ENCODE results near the gene UBE3B.

- TF ChIP-seq, protein P1, sequence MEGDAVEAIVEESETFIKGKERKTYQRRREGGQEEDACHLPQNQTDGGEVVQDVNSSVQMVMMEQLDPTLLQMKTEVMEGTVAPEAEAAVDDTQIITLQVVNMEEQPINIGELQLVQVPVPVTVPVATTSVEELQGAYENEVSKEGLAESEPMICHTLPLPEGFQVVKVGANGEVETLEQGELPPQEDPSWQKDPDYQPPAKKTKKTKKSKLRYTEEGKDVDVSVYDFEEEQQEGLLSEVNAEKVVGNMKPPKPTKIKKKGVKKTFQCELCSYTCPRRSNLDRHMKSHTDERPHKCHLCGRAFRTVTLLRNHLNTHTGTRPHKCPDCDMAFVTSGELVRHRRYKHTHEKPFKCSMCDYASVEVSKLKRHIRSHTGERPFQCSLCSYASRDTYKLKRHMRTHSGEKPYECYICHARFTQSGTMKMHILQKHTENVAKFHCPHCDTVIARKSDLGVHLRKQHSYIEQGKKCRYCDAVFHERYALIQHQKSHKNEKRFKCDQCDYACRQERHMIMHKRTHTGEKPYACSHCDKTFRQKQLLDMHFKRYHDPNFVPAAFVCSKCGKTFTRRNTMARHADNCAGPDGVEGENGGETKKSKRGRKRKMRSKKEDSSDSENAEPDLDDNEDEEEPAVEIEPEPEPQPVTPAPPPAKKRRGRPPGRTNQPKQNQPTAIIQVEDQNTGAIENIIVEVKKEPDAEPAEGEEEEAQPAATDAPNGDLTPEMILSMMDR (conservative IDR thresholded peaks at IDR 0.05), result no peak
- TF ChIP-seq EZH2 (IDR thresholded peaks at IDR 0.05; ENCODE audit: low read depth), result no peak
Observed at GRCh38 chr12:109487181-109488050, 10.0 kb downstream of the UBE3B start.

Measured in PC-9 (cell line).